HuH-7.5 (cell line): ENCODE measurements around the gene NAA60.

Source experiments
- DNase-seq: peaks from one replicate; pipeline ENCODE4 v3.0.0; 2011; ENCODE audit warnings: low spot score

The NAA60 gene

DNA sequence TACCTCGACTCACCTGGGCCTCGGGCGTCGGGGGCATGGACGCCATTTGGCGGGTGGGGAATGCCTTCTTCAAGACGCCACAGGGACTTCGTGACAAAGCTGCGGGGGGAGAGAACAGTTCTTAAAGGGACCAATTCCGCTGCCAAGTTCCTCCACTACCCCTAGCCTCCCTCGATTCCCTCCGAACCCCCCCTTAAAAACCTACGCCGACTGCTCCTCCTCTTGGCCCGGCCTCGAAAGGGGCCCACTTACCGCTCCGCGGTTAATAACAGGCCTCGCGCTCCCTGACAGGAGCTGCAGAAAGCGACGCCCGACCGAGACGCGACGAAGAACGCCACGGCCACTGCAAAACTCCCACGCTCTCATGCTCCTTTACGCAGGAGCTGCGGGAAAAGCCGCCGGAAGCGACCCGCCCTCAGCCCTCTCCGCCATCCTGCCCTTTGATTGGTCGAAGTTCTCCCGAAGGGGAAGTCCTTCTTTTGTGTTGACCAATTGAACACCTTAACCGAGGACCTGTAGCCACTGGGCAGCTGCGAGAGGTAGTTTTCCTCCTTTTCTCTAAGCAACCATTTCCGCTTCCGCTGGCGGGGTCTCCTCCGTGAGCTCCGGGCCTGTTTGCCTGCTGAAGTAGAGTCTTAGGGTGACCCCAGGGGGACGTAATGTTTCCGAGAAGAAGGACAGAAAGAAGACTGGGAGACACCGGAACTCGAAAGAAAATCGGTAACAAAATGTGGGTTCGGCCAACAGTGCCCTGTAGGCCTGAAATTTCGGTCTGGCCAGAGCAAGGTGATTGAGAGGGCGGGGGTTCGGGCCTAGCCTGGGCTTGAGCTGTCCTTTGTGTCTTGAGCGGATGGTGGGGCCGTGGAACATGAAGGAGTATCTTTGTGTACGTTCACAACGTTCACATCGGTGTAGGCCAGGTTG, at the start of gene NAA60, which contains the start of gene ZNF597:
NAA60 (plus strand) TSS at position 573 of the 924 bp plus-strand sequence. CDS start 32,548 bp downstream, outside the sequence.
ZNF597 (minus strand) TSS at position 397 of the 924 bp plus-strand sequence; CDS start at position 46, 351 bp downstream.
- peak; percentile 80 for DNase-seq

DNA sequence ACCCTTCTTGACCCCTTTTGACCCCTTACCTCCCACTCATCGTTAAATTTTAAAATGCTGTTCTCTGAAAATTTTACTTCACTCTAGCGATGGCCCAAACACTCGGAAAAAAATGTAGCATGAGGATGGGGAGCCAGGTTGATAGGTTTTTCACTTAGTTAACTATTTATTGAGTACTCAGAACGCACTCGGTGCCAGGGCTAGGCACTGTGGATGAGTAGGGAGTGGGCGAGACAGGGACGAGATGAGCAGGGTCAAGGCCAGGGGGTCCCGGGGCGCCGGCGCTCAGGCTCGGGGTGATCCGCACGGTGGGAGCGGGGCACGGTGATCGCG, 43.1 kb upstream of the NAA60 start:
- no peak for DNase-seq

DNA sequence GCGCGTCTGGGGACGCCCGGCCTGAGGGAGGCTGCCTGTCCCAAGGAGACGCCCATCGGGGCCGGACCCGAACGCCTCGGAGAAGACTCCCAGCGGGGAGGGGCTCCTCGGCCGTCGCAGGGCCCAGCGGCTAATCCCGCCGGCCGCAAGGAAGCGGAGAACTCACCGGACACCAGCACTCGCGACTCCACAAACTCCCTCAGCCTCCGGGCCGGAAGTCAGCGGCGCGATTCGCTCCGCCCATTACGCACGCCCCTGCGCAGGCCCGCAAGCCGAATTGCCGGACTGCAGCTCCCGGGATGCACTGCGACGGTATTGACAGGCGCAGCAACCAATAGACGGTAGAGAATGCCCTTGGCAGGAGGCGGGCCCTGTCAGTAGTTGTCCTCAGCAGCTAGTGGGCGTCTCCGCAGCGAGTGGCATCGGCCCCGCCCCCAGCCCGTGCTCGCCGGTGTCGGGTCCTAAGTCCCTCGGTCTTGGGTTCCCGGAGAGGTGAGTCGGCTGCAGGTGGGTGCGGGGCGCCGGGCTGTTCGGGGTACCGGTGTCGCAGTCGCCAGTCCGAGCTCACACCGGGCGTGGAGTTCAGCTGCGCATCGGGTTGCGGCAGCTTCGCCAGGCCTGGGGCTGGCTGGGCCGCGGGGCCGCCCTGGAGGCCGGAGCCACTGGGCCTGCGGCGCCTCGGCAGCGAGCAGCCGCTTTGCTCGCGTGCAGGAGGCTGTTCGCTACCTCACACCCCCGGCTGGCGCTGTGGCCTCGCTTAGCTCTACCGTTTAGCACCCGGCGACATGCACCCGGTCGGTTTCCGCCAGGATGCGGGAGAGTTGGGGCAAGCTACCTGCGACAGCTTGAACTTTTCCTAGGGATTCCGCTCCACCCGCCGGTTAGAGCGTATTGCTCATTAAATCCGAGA, 42.4 kb upstream of the NAA60 start, which contains the start of the genes ZNF174 and ZSCAN32:
ZNF174 (plus strand) TSS at position 437 of the 910 bp plus-strand sequence. CDS start 790 bp downstream, outside the sequence.
ZSCAN32 (minus strand) TSS at position 226 of the 910 bp plus-strand sequence. CDS start 3,447 bp downstream, outside the sequence.
- DNase-seq: peak; percentile 95

DNA sequence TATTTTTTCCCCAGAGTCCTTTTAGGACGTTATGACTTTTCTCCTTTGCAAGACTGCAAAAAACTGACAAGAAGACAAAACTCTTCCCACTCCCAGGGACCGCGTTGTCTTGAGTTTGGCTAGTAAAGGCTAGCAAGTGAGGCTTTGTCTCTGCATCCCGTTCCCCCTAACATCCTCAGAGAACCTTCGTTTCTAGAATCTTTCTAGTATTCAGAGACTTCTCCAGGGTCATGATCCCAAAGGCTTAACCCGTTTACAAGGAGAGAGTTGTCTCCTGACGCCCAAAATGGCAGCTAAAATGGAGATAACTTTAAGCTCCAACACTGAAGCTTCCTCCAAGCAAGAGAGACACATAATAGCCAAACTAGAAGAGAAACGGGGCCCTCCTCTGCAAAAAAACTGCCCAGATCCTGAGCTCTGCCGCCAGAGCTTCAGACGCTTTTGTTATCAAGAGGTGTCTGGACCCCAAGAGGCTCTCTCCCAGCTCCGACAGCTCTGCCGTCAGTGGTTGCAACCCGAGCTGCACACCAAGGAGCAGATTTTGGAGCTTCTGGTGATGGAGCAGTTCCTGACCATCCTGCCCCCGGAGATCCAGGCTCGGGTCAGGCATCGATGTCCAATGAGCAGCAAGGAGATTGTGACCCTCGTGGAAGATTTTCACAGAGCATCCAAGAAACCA, 41.6 kb upstream of the NAA60 start:
- DNase-seq: peak; percentile 17

DNA sequence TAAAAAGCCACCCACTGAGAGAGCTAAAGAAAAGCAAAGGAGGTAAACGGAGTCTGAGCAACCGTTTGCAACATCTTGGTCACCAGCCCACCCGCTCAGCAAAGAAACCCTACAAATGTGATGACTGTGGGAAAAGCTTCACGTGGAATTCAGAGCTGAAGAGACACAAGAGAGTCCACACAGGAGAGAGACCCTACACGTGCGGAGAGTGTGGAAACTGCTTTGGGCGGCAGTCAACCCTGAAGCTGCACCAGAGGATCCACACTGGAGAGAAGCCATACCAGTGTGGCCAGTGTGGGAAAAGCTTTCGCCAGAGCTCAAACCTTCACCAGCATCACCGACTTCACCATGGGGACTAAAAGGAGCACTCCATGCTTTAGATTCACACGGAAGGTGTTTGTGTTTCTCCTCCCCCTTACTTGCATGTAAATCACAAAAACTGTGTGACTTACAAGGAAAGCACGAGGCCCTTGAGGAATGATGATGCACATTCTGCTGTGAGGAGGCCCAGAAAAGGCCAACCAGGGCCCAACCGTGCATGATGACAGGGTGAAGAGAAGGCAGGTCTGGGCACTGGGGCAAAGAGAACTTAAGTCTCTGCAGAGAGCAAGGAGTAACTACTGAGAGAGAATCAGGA, 34.8 kb upstream of the NAA60 start:
- no peak for DNase-seq

DNA sequence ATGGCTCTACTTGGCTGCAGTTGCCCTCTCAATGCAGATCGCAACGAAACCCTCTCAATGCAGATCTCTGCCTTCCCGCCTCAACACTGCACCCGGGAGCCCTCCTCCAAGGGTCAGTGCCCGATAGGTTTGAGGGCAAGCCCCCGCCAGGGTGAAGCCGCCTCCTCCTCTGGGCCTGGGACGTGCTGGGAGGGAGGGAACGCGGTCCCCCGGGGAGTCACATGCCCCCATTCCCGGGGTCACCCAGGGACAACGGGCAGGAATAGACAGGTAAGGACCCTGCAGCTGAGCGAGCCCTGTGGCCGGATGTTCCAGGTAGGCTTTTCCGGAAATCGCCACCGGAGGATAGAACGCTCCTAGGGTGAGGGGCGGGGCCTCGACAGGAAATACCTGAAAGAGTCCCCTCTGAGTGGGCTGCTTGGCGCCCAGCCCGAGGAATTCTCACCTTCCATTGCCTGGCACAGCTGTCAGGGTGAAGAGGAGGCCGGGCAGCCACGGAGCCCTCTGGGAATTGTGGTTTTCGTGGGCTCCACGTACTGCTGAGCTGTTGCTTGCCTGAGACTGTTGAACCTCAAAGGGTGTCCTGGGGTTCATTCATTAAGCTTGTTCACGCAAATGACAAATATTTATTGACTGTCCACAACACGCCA, 29.6 kb upstream of the NAA60 start:
- no peak for DNase-seq

DNA sequence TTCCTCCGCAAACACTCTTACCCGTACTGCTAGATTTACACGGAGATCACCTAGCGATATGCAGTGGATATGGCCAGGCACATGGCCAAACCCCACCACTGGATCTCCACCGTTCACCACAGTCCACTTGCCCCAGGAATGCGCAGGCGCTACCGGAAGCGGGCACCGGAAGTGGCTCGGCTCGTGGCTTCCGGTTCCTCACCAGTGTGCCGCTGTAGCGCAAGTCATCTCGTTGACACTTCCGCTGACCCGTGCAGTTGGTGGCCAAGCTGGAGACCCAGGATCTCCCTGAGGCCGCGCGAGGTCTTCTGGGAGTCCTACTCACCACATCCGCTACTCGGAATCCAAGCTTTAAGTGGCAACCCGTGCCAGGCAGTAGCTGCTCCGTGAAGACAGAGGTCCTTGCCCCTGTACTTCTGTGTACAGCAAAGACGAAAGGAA, 11.7 kb upstream of the NAA60 start:
- DNase-seq: no peak

DNA sequence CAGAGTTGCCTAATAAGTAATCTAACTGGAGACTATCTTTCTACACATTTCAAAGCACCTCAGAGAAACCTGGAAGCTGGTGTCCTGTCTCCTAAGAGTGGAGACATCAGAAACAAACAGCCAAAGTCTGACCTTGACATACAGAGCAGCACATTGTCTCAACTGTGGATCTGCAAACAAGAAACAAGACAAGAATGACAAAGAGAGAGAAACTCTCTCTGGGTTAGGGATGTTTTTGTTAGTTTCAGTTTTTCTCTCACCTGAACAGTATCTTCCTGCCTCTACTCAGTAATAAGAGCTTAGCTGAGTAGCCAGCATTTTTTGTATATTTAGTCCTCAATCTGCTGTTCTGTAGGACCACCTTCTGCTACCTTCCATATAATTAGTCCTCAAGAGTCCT, 9.1 kb upstream of the NAA60 start:
- DNase-seq: no peak

DNA sequence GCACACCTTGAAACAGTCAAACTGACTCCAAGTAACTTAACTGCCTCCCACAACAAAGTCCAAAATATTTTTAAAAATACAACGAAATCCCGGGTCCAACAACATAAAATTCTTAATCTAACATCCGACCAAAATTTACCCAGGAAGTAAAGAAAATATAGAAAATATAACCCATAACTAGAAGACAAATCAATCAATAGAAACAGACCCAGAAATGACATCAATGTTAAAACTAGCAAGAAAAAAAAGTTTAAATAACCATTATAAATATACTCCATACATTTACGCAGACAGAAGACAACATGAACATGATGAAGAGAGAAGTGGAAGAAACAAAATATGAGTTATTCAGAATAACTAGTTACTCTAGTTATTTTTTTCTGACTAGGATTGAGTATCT, 3.8 kb upstream of the NAA60 start:
- DNase-seq: no peak

DNA sequence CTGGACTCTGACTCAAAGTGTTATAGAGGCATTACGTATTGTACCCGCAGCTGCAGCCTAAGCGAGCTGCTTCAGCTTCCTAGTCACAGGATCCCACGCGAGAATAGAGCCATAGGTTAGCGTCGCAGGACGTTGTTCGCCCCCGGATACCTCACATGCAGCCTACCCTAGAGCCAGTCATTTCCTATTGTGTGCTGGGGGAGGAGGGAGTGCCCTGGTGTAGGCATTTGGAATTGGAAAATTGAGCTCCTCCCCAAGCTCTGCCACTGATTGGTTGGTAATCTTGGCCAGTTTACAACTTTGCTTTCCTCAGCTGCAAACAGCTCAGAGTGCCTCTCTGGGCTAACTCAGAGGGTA, 530 bp downstream of the NAA60 start:
- no peak for DNase-seq

DNA sequence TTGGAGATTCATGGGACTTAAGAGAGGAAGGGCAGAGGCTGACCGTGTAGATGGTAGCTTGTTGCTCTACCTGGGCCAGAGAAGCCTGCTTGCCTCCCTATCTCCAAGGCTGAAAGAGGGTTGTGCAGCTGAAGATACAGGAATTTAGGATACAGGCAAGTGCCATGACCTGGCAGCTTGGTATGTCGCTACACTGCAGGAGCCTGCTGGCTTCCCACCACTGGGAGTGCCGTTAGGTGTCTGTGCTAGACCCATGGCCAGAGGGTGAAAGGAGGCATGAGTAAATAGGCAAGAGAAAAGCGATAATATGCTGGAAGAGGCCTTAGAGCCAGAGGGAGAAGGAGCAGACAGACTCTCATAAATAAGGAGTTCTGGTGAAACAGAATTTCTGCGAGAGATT, 10.6 kb downstream of the NAA60 start:
- DNase-seq: no peak

DNA sequence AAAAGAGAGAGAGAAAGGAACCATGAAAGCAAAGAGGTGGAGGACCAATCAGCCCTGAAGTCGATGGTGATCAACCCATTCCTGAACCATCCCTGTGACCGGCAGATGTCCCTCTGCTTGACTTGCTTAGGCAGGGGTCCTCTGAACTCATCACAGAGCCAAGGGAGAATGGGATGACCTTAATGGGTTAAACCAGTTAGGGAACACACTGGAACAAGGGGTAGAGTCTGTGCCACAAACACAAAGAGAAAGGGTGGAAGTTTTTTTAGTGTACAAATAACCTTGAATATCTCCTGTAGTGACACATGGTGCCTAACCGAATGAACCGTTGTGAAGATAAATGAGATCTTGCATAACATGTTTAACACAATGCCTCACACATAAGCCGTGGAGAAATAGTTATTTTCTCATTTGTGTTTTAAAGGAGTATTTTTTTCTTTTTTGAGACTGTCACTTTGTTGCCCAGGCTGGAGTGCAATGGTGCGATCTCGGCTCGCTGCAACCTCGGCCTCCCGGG, 11.2 kb downstream of the NAA60 start:
- DNase-seq: no peak

DNA sequence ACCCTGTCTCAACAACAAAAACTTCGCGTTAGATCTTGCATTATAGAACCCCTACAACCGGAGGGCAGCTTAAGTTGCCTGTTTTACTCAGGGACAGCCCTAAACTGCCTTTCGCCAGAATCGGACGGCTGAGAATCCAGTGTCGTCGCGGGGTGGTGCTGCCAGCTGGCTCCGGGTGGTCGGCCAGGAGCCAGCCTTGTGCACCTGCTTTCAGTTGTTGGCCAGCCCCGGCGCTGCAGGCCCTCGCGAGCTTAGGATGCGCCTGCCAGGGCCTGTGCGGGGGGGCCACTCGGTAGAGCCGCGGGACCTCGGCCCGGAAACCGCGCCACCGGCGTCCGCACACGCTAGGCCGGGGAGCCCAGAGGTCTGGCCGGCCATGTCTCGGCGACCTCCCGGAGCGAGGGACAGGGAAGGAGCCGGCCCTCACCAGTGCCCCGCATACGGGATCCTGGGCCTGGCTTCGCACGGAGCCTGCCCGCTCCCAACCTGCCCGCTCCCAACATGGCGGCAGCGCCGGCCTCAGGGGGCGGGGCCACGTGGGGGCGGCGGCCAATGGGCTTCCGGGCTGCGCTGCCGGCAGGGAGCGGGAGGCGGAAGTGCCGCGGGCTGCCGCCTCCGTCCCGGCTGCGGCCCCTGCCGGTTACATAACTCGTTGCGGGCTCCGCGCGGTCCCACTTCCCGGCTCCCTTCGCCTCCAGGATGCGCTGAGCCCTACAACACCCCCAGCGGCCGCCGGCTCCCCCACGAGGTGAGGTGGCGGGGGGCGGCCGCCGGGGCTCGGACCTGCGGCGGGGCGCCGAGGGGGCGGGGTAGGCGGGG, 14.2 kb downstream of the NAA60 start:
- peak; percentile 95 for DNase-seq

DNA sequence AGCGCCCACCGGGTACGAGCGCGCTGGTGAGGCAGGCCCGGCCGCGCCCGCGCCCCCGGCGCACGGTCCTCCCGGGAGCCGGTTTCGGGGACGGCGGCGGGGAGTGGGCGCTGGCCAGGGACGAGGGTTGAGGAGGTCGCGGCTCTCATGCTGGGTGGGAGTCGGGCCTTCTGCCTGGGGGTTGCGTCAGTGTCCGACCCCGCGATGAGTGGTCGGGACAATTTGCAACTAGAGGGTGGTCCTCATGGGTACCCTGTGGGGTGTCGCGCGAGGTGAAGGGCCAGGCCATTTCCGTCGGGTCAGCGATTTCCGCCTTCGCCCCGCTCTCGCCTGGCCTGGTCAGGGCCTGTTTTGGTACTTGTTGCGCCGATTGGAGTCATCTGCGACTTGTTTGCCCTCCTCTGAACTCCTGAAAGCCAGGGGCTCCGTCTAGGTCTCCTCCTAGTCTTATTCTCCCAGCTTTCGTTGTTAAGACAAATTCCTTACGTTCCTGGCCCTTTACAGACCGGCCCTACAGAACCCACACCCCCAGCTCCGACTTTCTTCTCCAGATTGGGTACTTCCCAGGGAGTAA, 14.9 kb downstream of the NAA60 start:
- no peak for DNase-seq

DNA sequence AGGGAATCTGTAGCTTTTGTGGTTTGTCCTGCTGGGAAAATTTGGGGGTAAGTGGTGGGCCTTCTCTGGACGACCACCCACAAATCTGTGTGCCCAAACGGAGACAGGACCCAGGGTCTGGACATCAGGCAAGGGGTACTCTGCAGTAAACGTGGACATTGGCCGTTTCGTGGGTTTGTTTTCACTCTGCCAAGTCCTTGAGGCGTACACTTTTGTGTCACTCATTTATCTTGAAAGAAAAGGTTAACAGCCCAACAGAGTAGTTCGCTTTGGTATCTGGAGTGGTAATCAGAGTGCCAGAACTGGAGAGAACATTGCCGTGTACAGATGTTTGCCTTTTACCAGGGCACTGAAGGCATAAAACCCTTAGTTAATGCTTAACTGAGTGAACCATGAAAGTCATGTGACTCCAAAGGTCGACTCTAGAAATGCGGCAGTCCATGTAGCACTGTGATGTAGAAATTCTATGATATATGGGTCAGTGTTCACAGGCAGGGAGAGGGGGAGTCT, 15.4 kb downstream of the NAA60 start:
- peak; percentile 82 for DNase-seq

DNA sequence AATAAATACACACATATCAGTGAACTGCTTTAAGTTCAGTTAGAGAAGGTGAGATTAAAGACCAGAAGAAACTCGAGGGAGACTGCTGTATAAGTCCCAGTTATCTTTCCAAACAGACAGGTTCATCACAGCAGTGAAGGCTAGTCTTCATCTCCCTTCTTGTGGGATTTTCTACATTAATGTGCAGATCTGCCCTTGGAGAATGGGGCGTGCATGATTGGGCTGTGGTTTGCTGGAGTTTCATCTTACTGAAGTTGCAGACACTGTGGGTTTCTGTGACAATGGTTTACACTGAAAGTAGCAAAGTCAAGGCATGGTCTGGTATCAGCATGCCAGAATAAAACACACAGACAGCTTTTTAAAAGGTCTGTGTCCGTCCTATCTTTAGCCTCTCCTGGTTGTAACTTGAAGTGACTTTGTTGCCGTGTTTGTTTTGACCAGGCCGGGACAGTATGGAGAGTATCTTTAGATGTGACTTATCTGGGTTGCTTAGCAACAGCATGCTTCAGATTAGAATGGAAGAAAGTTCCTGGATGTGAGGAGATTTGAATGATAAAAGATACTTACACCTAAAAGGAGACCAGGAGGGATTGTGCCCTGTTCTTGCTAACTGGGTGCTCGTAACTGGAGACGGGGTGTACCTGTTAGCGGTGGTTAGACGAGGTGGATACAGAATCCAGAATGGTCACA, 16.1 kb downstream of the NAA60 start:
- DNase-seq: no peak

DNA sequence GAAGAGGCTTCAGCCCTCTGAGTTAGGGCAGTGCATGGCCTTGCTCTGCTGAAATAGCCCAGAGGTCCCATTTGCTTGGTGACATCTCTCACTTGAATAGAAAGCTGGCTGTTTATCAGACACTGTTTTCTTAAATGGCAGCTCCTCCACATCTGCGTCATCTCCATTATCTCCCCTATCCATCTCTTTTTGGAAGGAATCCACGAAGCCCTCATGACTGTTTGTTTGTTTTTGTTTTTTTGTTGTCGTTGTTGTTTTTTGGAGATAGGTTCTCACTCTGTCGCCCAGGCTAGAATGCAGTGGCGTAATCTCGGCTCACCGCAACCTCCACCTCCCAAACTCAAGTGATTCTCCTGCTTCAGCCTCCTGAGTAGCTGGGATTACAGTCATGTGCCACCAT, 16.6 kb downstream of the NAA60 start:
- no peak for DNase-seq

DNA sequence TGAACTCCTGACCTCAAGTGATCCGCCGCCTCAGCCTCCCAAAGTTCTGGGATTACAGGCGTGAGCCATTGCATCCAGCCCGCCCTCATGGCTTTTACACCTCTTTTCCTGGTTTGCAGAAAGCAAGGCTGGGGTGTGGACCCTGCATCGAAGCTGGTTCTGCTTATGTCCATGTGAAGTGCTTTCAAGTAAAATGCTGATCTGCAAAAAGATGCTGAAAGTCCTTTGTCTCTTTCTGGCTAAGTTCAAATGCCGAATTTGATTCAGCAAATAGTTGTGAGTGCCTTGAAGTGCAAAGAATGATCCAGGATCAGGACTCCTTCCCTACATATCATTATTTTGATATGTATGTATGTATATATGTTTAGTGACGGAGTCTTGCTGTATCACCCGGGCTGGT, 17.1 kb downstream of the NAA60 start:
- DNase-seq: no peak

DNA sequence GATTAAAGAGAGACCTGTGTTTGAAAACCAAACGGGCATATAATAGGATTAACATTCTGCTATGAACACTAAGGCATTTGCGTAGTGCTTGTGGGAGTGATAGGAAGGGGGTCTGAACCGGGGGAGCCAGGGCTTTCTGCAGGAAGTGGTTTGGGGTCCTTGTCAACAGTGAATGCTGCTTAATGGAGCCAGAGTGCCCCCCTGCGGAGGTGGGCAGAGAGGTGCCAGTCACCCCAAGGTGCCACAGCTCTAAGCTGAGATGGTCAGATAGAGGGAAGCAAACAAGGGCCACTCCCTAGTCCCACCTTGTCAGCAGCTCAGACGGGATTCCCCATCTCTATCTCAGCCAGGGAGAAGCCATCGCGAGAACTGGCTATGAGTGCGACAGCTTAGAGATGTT, 17.7 kb downstream of the NAA60 start:
- DNase-seq: no peak
